ENCODE measurements around the gene RAB11FIP4. TPM values are rescaled to one million over a fixed set of nuclear protein-coding genes. Genes with fewer than 3 reads are reported as not detected.
A peak's percentile ranks its signal among the peaks of the same experiment; 100 is the strongest.

RAB11FIP4 gene
- total and polyA plus RNA-seq, 2 of the 13 experiments (the other 11 are each of a cell fraction or from before 2014, with no cell fraction given) = 28.0 to 89.3 TPM

GRCh38 chr17:31431852-31432658 is 40.6 kb downstream of the RAB11FIP4 start (continued):
- TF ChIP-seq ZNF362 (CRISPR knock-in tag; IDR thresholded peaks at IDR 0.05; ENCODE audit: borderline replicate concordance) = peak; percentile 78; the same call in 1 of the 2 replicates

- ATAC-seq (no peak), FAIRE-seq (no peak)
- intact Hi-C loops (cut with micrococcal nuclease; ENCODE audit: unreplicated experiment) = no loop called here
- no peak for TF ChIP-seq DZIP1 (CRISPR knock-in tag; IDR thresholded peaks at IDR 0.05)
- TF ChIP-seq ZNF205 (CRISPR knock-in tag; IDR thresholded peaks at IDR 0.05) = no peak
- no peak for TF ChIP-seq JDP2 (CRISPR knock-in tag; IDR thresholded peaks at IDR 0.05; ENCODE audit: borderline replicate concordance)
- no peak for TF ChIP-seq ZFP36L1 (CRISPR knock-in tag; IDR thresholded peaks at IDR 0.05)
- TF ChIP-seq ZNF772 (CRISPR knock-in tag; IDR thresholded peaks at IDR 0.05) = no peak
- no peak for TF ChIP-seq NFIB (CRISPR knock-in tag; IDR thresholded peaks at IDR 0.05; ENCODE audit: borderline replicate concordance)
- no peak for TF ChIP-seq SIX1 (CRISPR knock-in tag; IDR thresholded peaks at IDR 0.05; ENCODE audit: borderline replicate concordance)
- no peak for TF ChIP-seq ZNF512 (CRISPR knock-in tag; IDR thresholded peaks at IDR 0.05)
- TF ChIP-seq JARID2 (CRISPR knock-in tag; IDR thresholded peaks at IDR 0.05; ENCODE audit: insufficient replicate concordance) = no peak
- TF ChIP-seq ATF7-NPFF (CRISPR knock-in tag; IDR thresholded peaks at IDR 0.05; ENCODE audit: low read depth) = no peak
- no peak for TF ChIP-seq MEIS1 (CRISPR knock-in tag; IDR thresholded peaks at IDR 0.05; ENCODE audit: borderline replicate concordance)
- TF ChIP-seq ZNF839 (CRISPR knock-in tag; IDR thresholded peaks at IDR 0.05; ENCODE audit: borderline replicate concordance) = no peak
- TF ChIP-seq ZBTB21 (CRISPR knock-in tag; IDR thresholded peaks at IDR 0.05) = no peak
- no peak for TF ChIP-seq ZNF703 (CRISPR knock-in tag; IDR thresholded peaks at IDR 0.05; ENCODE audit: borderline replicate concordance)
Measured at GRCh38 chr17:31433091-31433790, 41.8 kb downstream of the RAB11FIP4 start.

More at GRCh38 chr17:31433091-31433790, 41.8 kb downstream of the RAB11FIP4 start:
- Histone ChIP-seq H3K4me2 (ENCODE audit: low read depth, low read length) (no peak overlapping the region), H3K27me3 (ENCODE audit: control insufficient read depth in 1 of 2, insufficient read depth in 2 of 2, low read length in 2 of 2) (peaks cover 1 to 9% of the 10 kb centered on the region in 2 experiments; a peak in 1 of 5 replicates), H3K27ac (ENCODE audit: extremely low read length, insufficient read depth, low read length) (no peak overlapping the region), H3K79me2 (ENCODE audit: insufficient read depth, low read length) (no peaks in the 10 kb centered on the region), H3K9ac (ENCODE audit: insufficient read depth, low read depth, low read length) (no peak overlapping the region), H2AFZ (ENCODE audit: low read length) (no peak overlapping the region), H3K9me3 (ENCODE audit: low read length) (no peaks in the 10 kb centered on the region), H3K4me1 (ENCODE audit: insufficient read depth, low read length) (peaks cover 72% of the 10 kb centered on the region), H4K20me1 (ENCODE audit: insufficient read depth, low read length) (no peaks in the 10 kb centered on the region), H3K36me3 (replicated peaks in 1 of 2; ENCODE audit: control insufficient read depth in 1 of 2, insufficient read depth in 2 of 2, low read length in 2 of 2) (no peaks in the 10 kb centered on the region), H3K4me3 (replicated peaks in 1 of 3; ENCODE audit: insufficient read depth in 1 of 3, low read depth in 2 of 3, low read length in 3 of 3) (no peak overlapping the region; a peak in 1 of 6 replicates)
- POLR2A ChIA-PET = no interaction called here
- 72% methylated on average over 5 of the region's 14 CpGs for WGBS (ENCODE audit: low lambda C conversion rate)
- in situ Hi-C loops (cut with HindIII; ENCODE audit: extremely low pct_ligation_motif_present, low pct_unique_long_range_greater_than_20kb) = loop anchor here (10.0 kb wide), 1 partner anchor 412 kb away; no protein-coding TSS in a partner anchor
- CTCF ChIA-PET (ENCODE audit: low intra/inter-chr PET ratio, low total read pairs) = interaction anchor here (1.7 kb wide), 1 partner anchor 92 kb away, joined by 6 read pairs; no protein-coding TSS in a partner anchor
- no peak for DNase-seq (ENCODE audit: low spot score)
- BruUV-seq (replicated peaks) = no TSS peak

Data from HepG2 (cell line).